ENCODE results near the gene ICAM2.

DNA sequence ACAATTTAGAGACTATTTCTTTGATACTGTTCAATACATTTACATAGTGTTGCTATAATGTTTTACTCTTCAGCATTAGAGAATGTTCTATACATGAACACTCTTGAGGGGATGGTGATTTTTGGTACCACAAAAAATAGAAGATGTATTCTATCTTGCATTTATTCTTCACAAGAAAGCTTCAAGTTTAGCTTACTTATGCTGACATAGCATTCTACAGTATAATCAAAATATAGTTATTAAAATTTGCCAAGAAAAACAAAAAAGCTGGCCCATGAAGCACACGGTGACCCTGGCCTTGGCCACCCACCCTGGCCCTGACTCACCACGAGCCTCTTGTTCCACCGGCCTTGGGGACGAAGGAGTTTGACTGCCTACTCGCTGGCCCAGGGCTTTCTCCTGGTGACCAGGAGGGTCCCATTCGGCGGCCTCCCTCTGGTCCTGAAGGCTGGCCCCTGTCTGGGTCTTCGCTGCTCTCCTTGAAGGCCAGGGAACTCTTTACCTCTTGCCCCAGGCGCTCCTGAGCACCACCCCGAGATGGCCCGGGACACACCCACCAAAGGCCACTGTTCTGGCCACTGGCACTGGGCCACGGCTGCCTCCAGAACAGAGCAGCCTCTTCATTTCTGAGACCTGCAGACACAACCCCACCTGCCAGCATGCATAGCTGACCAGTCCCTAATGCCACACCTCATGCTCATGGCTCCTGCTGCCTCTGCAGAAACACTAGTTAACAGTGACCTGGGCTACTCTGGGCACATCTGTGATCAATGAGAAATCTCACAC lies 22.5 kb upstream of the ICAM2 start:
- TF ChIP-seq, protein P1, sequence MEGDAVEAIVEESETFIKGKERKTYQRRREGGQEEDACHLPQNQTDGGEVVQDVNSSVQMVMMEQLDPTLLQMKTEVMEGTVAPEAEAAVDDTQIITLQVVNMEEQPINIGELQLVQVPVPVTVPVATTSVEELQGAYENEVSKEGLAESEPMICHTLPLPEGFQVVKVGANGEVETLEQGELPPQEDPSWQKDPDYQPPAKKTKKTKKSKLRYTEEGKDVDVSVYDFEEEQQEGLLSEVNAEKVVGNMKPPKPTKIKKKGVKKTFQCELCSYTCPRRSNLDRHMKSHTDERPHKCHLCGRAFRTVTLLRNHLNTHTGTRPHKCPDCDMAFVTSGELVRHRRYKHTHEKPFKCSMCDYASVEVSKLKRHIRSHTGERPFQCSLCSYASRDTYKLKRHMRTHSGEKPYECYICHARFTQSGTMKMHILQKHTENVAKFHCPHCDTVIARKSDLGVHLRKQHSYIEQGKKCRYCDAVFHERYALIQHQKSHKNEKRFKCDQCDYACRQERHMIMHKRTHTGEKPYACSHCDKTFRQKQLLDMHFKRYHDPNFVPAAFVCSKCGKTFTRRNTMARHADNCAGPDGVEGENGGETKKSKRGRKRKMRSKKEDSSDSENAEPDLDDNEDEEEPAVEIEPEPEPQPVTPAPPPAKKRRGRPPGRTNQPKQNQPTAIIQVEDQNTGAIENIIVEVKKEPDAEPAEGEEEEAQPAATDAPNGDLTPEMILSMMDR (IDR thresholded peaks at IDR 0.05): no peak
- TF ChIP-seq EZH2 (IDR thresholded peaks at IDR 0.05; ENCODE audit: borderline replicate concordance, insufficient read depth, low read depth, low read length, poor library complexity, severe bottlenecking): no peak
